Liver (tissue), 9 donors: ENCODE data around the gene FBXO33. TPM values are rescaled to one million over a fixed set of nuclear protein-coding genes. Genes with fewer than 3 reads are reported as not detected.

Experiments
- DNase-seq: peaks from one replicate; pipeline ENCODE4 v3.0.0-alpha.2; 2017; ENCODE audit warnings: low spot score
- H3K27ac ChIP-seq, 2 donors: one replicate each; pipeline ENCODE4 v1.7.0; 2013; ENCODE audit warnings: inconsistent platforms in 2 of 2, low read length in 2 of 2, control low read depth in 1 of 2, low read depth in 1 of 2, mild to moderate bottlenecking in 1 of 2
- H3K27me3 ChIP-seq, 4 donors: one replicate each; pipeline versions ENCODE4 v1.6.1 to v1.7.0; 2013; ENCODE audit warnings: low read length in 3 of 4, inconsistent platforms in 1 of 4, mild to moderate bottlenecking in 1 of 4, moderate library complexity in 1 of 4; ENCODE audit not compliant: control insufficient read depth in 4 of 4, insufficient read depth in 4 of 4
- H3K36me3 ChIP-seq, 4 donors: one replicate each; pipeline versions ENCODE4 v1.6.1 to v1.7.0; 2013; ENCODE audit warnings: low read length in 3 of 4, mild to moderate bottlenecking in 3 of 4, low read depth in 1 of 4, moderate library complexity in 1 of 4; ENCODE audit not compliant: control insufficient read depth in 4 of 4, insufficient read depth in 3 of 4
- H3K4me1 ChIP-seq, 4 donors: one replicate each; pipeline versions ENCODE4 v1.6.1 to v1.7.0; 2013; ENCODE audit warnings: low read length in 3 of 4, mild to moderate bottlenecking in 3 of 4, moderate library complexity in 1 of 4; ENCODE audit not compliant: control insufficient read depth in 4 of 4, insufficient read depth in 4 of 4
- H3K4me3 ChIP-seq, 3 donors: one replicate each; pipeline versions ENCODE4 v1.6.1 to v1.7.0; 2013; ENCODE audit warnings: low read length in 3 of 3, control low read depth in 1 of 3, low read depth in 1 of 3, mild to moderate bottlenecking in 1 of 3
- H3K9ac ChIP-seq, 2 donors: one replicate each; pipeline ENCODE4 v1.7.0; 2013; ENCODE audit warnings: low read length in 2 of 2, mild to moderate bottlenecking in 2 of 2, moderate library complexity in 2 of 2, control low read depth in 1 of 2, low read depth in 1 of 2
- H3K9me3 ChIP-seq, 4 donors: one replicate each; pipeline versions ENCODE4 v1.6.1 to v1.7.0; 2013; ENCODE audit warnings: low read length in 3 of 4; ENCODE audit not compliant: control insufficient read depth in 4 of 4
- ATF3 ChIP-seq: IDR thresholded peaks from 2 replicates; pipeline ENCODE4 v1.6.1; 2016; ENCODE audit warnings: antibody characterized with exemption
- CTCF ChIP-seq: fragments of 150-350 bp; IDR thresholded peaks from 2 replicates; pipeline ENCODE4 v1.5.1; 2017; ENCODE audit warnings: improper control_type of control experiment, low read depth, low read length; ENCODE audit not compliant: missing input control
- EGR1 ChIP-seq, 2 donors: IDR thresholded peaks; 2 replicates each; pipeline ENCODE4 v1.6.1; 2016 to 2018; ENCODE audit warnings: antibody characterized with exemption in 2 of 2, low read depth in 2 of 2
- FOXA1 ChIP-seq: IDR thresholded peaks from 2 replicates; pipeline ENCODE4 v1.6.1; 2016; ENCODE audit warnings: antibody characterized with exemption
- FOXA2 ChIP-seq: IDR thresholded peaks from 2 replicates; pipeline ENCODE4 v1.6.1; 2016; ENCODE audit warnings: antibody characterized with exemption
- GABPA ChIP-seq, 2 donors: IDR thresholded peaks in 1 of 2; conservative IDR thresholded peaks in 1 of 2; 2 replicates each; pipeline ENCODE4 v1.6.1; 2016; ENCODE audit warnings: antibody characterized with exemption in 2 of 2, mild to moderate bottlenecking in 1 of 2, moderate library complexity in 1 of 2
- HNF4A ChIP-seq, 2 donors: conservative IDR thresholded peaks; 2 replicates each; pipeline ENCODE4 v1.6.1; 2016; ENCODE audit warnings: antibody characterized with exemption in 2 of 2, mild to moderate bottlenecking in 2 of 2
- HNF4G ChIP-seq: IDR thresholded peaks from 2 replicates; pipeline ENCODE4 v1.6.1; 2016; ENCODE audit warnings: antibody characterized with exemption
- JUND ChIP-seq, 2 donors: IDR thresholded peaks; 2 replicates each; pipeline ENCODE4 v1.6.1; 2016; ENCODE audit warnings: antibody characterized with exemption in 2 of 2
- RAD21 ChIP-seq, 2 donors: IDR thresholded peaks; 2 replicates each; pipeline ENCODE4 v1.6.1; 2016; ENCODE audit warnings: antibody characterized with exemption in 2 of 2, mild to moderate bottlenecking in 2 of 2
- REST ChIP-seq: IDR thresholded peaks from 2 replicates; pipeline ENCODE4 v1.6.1; 2016; ENCODE audit warnings: antibody characterized with exemption, mild to moderate bottlenecking
- RXRA ChIP-seq, 2 donors: IDR thresholded peaks; 2 replicates each; pipeline ENCODE4 v1.6.1; 2017 to 2018; ENCODE audit warnings: antibody characterized with exemption in 2 of 2, mild to moderate bottlenecking in 1 of 2
- SP1 ChIP-seq: IDR thresholded peaks from 2 replicates; pipeline ENCODE4 v1.6.1; 2018; ENCODE audit warnings: antibody characterized with exemption, mild to moderate bottlenecking
- YY1 ChIP-seq: IDR thresholded peaks from 2 replicates; pipeline ENCODE4 v1.6.1; 2016; ENCODE audit warnings: antibody characterized with exemption, mild to moderate bottlenecking
- WGBS: extraction: QIAGEN DNeasy Blood & Tissue Kit; methylation state at CpG from one replicate; pipeline ENCODE4 v1.1.7; 2013; 5-methylcytosine and 5-hydroxymethylcytosine counted together
- polyA plus RNA-seq, 2 donors: library from polyadenylated mRNA; stranded (reverse) in 1 of 2; unstranded in 1 of 2; fragments of 200-250 nt in 1 of 2; fragments of >200 nt in 1 of 2; fragmentation: Nextera tagmentation in 1 of 2; extraction: Ambion mirVana in 1 of 2; gene quantifications; one replicate each; pipeline versions ENCODE4 v1.2.1 to v1.2.3, GENCODE V29; 2013 to 2015
- total RNA-seq, 2 donors: library from RNA; depleted of rRNA; stranded (reverse); fragments of >200 nt; gene quantifications; one replicate each; pipeline ENCODE4 v1.2.3, GENCODE V29; 2014
- donor health status: healthy.
- donor health status: healthy.
- donor health status: healthy.
- donor health status: healthy.
- donor health status: healthy.

FBXO33 gene
- total and polyA plus RNA-seq, 4 donors: 3.3 to 11.4 (median 6.1) TPM

DNA sequence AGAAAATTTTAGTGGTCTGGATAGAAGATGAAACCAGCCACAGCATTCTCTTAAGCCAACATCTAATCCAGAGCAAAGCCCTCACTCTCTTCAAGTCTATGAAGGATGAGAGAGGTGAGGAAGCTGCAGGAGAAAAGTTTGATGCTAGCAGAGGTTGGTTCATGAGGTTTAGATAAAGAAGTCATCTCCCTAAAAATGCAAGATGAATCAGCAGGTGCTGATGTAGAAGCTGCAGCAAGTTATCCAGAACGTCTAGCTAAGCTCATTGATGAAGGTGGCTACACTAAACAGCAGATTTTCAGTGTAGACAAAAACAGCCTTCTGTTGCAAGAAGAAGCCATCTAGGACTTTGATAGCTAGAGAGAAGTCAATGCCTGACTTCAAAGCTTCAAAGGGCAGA is 48.5 kb downstream of the FBXO33 start:
- no peaks in the 10 kb centered on the region for H3K9me3 ChIP-seq
- no peak overlapping the region for H3K27ac ChIP-seq
- WGBS: 83% methylated on average over 1 of the region's 1 CpG
- no peak overlapping the region for H3K4me3 ChIP-seq
- no peaks in the 10 kb centered on the region for H3K4me1 ChIP-seq
- TF ChIP-seq RXRA (IDR thresholded peaks at IDR 0.05) (no peak), HNF4A (conservative IDR thresholded peaks at IDR 0.05) (no peak), GABPA (IDR thresholded peaks at IDR 0.05 in 1 of 2, conservative IDR thresholded peaks at IDR 0.05 in 1 of 2) (no peak), RAD21 (IDR thresholded peaks at IDR 0.05) (no peak), EGR1 (IDR thresholded peaks at IDR 0.05; ENCODE audit: low read depth in 2 of 2) (no peak), CTCF (no peak), YY1 (no peak), FOXA1 (no peak), REST (no peak), ATF3 (no peak), JUND (IDR thresholded peaks at IDR 0.05) (no peak), HNF4G (no peak), FOXA2 (no peak), SP1 (no peak)
- H3K9ac ChIP-seq: no peak overlapping the region
- no peak for DNase-seq
- H3K36me3 ChIP-seq: peaks cover 0 to 3% (median 2%) of the 10 kb centered on the region in 4 donors
- H3K27me3 ChIP-seq: no peaks in the 10 kb centered on the region

DNA sequence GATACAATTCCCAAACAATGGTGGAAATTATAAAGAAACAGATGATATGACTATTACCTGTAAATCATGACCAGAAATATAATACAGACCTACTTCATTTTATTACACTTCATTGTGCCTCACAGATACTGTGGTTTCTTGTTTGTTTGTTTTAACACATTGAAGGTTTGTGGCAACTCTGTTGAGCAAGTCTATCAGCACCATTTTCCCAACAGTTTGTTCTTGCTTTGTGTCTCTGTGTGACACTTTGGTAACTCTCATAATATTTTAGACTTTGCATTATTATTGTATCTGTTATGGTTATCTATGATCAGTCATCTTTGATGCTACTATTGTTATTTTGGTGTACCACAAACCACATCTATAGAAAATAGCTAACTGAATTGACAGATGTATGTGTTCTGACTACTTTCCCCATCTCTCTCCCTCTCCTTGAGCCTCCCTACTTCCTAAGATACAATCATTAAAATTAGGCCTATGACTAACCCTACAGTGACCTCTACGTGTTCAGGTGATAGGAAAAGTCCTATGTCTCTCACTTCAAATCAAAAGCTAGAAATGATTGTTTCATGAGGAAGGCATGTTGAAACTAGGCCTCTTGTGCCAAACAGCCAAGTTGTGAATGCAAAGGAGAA is 49.1 kb downstream of the FBXO33 start:
- Histone ChIP-seq H3K4me1 (no peaks in the 10 kb centered on the region), H3K9ac (no peak overlapping the region), H3K36me3 (peaks cover 0 to 3% (median 2%) of the 10 kb centered on the region in 4 donors), H3K27me3 (no peaks in the 10 kb centered on the region), H3K27ac (no peak overlapping the region), H3K4me3 (no peak overlapping the region), H3K9me3 (no peaks in the 10 kb centered on the region)
- WGBS: 89% methylated on average over 1 of the region's 1 CpG
- TF ChIP-seq FOXA1: no peak
- DNase-seq: no peak
